AG09319 (cell line): Measurements from ENCODE around the gene MAP7D2.

ENCODE experiments used
- DNase-seq: peaks from one replicate; pipeline ENCODE4 v3.0.0-alpha.2; 2010; ENCODE audit warnings: low read depth; ENCODE audit errors: extremely low read depth
- CTCF ChIP-seq: IDR thresholded peaks from 2 replicates; pipeline ENCODE4 v1.5.1; 2011; ENCODE audit warnings: low read depth, mild to moderate bottlenecking, inconsistent platforms, low read length, moderate library complexity

MAP7D2 gene

GRCh38 chrX:20016616-20016945 is 100.1 kb downstream of the MAP7D2 start:
- no peak for TF ChIP-seq CTCF
- DNase-seq = no peak

GRCh38 chrX:20015945-20016615 is 100.6 kb downstream of the MAP7D2 start:
- TF ChIP-seq CTCF = no peak
- no peak for DNase-seq

GRCh38 chrX:20015422-20015821 is 101.3 kb downstream of the MAP7D2 start:
- no peak for TF ChIP-seq CTCF
- no peak for DNase-seq

GRCh38 chrX:20011608-20012007 is 105.1 kb downstream of the MAP7D2 start:
- DNase-seq = no peak
- TF ChIP-seq CTCF = no peak

GRCh38 chrX:20007962-20008622 is 108.6 kb downstream of the MAP7D2 start:
- no peak for DNase-seq
- TF ChIP-seq CTCF = no peak

- no peak for TF ChIP-seq CTCF
- no peak for DNase-seq
Measured at GRCh38 chrX:20005883-20006282, 110.8 kb downstream of the MAP7D2 start.

- no peak for TF ChIP-seq CTCF
- no peak for DNase-seq
Measured at GRCh38 chrX:20001588-20001987, 115.1 kb downstream of the MAP7D2 start.
